Measurements from ENCODE around the gene LRFN2.

The LRFN2 gene

DNA sequence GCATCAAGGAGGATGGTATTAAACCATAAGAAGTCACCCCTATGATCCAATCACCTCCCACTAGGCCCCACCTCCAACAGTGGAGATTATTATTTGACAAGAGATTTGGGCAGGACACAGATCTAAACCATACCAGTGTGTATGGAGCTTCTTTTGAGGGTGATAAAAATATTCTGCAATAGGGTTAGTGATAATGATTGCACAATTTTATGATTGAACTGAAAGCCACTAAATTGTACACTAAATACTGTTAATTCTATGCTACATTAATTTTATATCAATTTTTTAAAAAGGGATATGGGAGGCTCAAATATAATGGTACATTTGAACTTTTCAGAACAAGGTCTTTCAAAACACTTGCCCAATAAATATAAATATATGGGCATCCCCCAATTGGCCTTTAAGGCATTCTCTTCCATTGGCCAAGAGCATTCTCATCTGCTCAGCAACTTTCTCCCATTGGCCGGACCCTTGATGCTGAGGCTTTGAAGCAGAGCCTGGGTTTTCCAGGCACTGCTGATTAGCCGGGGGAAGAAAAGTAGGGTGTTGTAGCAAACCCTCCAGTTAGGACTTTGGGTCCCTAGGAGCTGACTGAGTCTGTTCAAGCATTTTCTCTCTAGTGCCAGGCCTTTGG, 209.9 kb downstream of the LRFN2 start:
- no peak for DNase-seq (ENCODE audit: low read depth)

DNA sequence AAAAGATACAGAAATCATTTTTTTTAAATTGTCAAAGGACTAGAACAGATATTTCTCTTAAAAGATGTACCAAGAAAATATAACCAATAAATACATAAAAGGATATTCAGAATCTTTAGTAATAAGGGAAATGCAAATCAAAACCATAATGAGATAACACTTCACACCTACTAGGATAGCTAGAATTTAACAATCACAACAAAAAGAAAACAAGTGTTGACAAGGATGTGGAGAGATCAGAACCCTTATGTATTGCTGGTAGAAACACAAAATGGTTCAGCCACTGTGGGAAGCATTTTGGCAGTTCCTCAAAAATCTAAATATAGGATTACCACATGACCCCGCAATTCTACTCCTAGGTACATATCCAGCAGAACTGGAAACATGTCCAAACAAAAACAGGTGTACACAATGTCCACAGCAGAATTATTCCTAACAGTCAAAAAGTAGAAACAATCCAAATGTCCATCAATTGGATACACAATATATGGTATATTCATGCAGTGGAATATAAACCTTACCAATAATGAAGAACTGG, 211.0 kb downstream of the LRFN2 start:
- no peak for DNase-seq (ENCODE audit: low read depth)

DNA sequence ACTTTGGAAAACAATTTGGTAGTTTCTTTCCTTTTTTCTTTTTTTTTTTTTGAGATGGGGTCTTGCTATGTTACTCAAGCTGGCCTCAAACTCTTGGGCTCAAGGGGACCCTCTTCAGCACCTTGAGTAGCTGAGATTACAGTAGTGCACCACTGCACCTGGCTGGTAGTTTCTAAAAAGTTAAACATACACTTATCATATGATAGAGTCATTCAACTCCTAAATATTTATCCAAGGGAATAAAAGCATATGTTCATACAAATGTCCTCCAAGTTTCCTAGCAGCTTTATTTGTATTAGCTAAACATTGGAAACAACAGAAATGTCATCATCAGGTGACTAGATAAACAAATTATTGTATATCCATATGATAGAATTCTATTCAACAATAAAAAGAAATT, 213.9 kb downstream of the LRFN2 start:
- no peak for DNase-seq (ENCODE audit: low read depth)

DNA sequence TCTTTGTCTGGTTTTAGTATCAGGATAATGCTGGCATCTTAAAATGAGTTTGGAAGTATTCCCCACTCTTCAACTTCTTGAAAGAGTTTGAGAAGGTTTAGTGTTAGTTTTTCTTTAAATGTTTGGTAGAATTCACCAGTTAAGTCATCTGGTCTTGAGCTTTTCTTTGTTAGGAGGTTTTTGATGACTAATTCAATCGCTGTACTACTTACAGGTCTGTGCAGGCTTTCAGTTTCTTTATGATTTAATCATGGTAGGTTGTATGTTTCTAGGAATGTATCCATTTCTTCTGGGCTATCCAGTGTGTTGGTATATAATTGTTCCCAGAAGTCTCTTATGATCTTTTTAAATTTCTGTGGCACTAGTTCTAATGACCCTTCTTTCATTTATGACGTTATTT, 215.5 kb downstream of the LRFN2 start:
- no peak for DNase-seq (ENCODE audit: low read depth)

DNA sequence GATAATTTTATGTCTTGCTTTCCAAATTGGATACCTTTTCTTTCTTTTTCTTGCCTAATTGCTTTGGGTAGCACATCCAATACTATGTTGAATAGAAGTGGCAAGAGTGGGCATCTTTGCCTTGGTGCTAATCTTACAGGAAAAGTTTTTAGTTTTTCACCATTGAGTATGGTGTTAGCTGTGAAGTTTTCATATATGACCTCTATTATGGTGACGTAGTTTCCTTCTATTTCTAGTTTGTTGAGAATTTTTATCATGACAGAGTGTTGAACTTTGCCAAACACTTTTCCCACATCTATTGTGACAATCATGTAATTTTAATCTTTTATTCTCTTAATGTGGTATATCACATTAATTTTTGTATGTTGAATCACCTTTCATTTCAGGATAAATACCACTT, 216.1 kb downstream of the LRFN2 start:
- no peak for DNase-seq (ENCODE audit: low read depth)

DNA sequence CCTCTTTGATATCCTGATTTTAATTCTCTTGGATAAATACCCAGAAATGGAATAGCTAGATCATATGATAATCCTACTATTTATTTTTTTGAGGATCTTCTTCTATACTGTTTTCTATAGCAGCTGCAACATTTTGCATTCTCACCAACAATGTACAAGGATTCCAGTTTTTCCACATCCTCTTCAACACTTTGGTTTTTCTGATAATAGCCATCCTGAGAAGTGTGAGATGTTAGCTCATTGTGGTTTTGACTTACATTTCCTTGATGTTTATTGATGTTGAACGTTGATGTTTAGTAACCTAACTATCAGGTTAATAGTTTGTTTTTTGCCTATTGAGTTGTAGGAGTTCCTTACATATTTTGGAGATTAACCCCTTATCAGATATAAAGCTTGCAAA, 217.3 kb downstream of the LRFN2 start:
- no peak for DNase-seq (ENCODE audit: low read depth)

DNA sequence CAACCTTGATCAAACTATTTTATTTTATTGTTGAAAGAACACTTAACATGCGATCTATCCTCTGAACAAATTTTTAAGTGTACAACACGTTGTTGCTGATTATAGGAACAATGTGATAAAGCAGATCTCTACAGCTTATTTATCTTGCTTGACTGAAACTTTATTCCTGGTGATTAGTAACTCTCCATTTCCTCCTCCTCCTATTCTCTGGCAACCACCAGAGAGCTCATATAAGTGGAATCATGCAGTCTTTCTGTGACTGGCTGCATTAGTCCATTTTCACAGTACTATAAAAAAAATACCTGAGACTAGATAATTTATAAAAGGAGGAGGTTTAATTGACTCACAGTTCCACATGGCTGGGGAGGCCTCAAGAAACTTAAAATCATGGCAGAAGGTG, 218.1 kb downstream of the LRFN2 start:
- DNase-seq (ENCODE audit: low read depth) = no peak

DNA sequence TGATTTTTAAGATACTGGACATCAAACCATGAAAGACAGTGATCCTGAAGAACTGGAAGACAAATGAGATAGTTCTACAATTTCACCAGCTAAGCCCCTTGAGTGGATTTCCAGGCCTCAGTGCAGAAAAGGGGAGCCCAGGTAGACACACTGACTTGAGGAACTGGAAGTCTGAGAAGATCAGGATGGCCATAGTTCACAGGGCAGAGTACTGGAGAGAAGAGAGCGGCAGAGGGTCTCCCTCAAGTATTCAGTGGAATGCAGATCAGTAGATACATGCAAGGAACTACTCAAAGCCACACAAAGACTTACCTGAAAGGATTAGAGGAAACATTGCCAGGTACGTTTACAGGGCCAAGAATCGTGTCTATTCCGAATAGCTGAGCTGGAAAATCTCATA, 224.3 kb downstream of the LRFN2 start:
- no peak for DNase-seq (ENCODE audit: low read depth)

DNA sequence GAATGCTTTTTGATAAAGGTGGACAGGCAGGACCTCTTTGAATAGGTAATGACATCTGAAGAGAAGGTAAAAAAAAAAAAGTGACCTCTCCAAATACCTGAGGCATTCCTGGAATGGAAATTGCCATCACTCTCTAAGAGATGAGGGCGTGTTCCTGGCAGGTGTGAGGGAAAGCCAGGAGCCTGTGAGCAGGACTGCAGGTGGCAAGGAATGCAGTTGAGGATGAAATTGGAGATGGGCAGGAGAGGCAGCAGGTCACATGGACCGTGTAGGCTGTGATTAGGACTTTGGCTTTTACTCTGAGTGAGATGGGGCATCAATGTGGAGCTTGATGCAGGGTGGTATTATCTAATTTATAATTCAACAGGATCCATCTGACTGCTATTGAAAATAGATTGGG, 227.4 kb downstream of the LRFN2 start:
- no peak for DNase-seq (ENCODE audit: low read depth)

DNA sequence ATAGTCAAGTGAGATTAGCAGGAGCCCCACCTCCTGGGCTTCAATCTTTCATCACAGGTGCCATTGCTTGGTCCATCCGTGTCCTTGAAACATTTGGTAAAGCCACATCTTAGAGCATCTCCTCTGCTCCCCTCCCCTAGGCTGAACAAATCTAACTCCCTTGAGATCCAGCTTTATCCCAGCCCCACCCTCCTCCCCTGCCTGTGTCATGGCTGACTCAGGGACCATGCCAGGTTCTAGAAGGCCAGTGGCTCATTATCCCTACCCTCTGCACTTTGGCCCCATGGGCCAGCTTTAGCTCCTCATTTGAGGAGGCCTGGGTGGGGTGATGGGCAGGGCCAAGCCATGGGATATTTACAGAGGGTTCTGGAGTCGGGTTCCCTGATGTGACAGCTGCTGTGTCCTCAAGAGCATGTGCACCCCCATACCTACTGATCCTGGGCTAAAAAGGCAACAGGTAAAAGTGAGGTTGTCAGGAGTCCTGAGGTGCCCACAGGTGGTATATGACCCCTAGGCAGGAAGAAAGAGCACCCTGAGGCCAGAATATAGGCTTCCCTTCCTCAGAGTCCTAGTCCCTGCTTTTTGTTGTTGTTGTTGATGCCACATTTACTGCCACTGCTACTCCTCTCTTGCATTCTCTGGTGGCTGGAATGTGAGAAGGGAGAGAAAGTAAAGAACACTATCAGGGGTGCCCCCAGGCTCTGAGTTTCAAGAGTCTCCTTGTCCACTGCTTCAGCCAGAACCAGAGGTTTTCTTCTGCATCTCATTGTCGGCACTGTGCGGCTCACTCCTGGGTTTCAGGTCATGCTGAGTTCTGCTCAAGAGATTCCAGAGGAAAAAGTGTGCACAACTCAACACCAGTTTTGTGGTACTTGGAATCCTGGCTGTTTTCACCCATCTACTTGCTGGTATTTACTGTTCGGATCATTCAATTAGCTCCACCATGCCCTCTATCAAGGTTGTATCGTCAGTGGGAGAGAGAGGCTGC, 228.4 kb downstream of the LRFN2 start:
- DNase-seq (ENCODE audit: low read depth) = no peak

DNA sequence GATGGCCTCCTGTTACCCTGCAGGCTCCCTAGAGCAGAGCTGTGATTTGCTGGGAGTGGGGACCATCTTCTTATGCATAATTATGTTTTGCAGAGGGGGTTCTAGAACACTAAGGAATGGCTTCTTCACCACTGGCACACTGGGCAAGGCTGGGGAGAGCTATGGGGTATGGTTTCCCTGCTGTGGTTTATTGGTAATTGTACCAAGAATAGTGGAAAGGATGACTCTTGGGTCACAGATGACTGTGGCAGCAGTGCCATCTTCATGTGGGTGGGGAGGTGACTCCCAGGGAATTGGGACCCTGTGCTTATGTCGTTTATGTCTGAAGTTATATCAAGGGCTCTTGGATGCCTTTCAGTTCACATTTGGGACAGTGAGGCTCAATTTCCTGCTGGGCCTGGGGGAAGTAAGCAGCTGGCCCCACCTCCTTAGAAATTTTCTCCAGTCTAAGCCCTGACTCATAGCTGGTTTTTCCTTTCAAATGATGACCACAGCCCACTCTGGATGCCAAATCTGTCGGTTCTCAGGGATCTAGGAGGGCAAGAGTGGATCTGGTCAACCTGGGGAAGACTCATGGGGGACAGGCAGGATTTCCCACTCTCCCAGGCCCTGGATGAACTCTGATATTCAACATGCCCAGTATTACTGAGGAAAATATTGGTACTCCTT, 230.8 kb downstream of the LRFN2 start:
- no peak for DNase-seq (ENCODE audit: low read depth)

DNA sequence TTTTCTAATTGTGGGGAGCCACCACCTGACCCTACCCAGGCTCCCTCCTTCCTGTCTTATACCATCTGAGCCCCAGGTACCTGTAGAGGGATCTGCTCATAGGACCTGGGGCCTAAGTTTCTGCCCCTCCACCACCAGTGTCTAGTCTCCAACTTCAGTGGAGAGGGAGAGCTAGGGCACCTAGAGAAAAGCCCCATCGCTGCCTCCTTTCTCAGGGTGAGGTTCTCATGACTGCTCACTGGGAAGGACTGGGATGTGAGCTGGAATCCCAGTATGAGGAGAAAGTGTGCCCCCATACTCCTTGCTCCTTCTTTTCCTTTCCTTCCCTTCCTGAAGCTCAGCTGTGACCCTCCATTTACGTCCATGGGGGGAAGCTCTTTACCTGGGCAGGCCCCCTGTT, 231.6 kb downstream of the LRFN2 start:
- DNase-seq (ENCODE audit: low read depth) = no peak

DNA sequence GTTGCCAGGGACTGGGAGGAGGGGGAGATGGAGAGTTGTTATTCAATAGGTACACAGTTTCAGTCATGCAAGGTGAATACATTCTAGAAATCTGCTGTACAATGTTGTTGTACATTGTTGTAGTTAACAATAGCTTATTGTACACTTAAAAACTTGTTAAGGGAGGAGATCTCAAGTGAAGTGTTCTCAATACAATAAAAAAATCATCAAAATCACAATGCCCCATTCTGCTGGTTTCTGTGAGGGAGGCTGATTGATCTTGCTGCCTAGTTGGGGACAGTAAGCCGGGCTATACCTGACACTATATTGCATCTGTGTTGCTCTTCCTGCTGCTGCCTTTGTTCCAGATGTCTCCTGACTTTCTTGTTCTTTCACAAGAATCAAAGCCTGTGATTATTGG, 232.1 kb downstream of the LRFN2 start:
- DNase-seq (ENCODE audit: low read depth) = no peak

DNA sequence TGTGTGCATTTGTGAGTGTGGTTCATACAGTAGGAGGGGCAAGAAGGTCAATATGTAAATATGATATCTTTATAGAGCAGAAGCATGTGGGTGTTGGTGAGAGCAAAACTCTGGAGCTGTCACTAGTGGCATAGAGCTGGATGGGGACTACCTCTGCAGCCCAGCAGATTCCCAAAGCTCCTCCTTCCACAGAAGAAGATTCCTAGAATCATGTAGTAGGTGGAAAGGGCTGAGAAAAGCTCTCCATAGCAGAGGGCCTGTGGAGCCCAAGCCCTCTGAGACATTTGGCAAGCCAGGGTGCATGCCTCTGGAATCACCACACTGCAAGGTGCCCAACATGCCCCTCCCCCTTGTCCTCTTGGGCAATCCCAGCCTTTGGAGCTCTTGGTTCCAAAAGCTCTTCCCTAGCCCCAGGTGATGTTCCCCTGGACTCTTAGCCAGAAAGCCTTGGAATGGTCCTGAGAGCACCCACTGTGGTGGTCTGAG, 233.2 kb downstream of the LRFN2 start:
- DNase-seq (ENCODE audit: low read depth) = no peak

DNA sequence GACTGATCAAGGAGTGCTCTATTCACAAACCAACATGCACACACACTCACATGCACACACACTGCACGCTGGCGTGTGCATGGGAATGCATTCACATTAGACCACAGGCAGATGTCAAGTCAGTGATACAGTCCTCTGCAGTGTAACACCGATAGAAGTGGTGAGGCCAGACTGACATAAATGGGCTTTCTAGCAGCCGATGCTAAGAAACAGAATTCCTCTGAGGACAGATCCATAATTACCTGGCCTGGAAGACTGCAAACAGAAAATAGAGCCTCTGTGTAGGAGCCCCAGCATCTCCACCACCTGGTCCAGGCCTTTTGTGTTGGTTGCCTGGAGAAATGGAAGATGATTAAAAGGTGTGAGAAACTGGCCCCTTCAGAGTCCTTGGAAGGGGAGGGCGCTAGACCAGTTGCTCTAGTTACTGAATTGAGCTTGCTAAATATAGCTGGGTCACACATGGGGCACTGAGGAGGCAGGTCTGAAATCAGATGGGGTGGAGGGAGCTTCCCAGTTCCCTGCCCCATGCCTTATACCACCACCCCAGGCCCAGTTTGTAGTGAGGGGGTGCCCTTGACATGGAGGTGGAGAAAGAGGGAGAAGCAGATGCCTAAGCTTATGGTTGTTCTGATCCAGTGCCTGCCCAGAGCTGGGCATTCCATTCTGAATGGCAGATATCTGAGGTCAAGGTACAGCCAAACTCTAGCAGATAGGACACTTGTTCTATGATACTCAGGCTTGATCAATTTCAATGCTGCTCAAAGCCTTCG, 233.8 kb downstream of the LRFN2 start:
- DNase-seq (ENCODE audit: low read depth) = no peak

DNA sequence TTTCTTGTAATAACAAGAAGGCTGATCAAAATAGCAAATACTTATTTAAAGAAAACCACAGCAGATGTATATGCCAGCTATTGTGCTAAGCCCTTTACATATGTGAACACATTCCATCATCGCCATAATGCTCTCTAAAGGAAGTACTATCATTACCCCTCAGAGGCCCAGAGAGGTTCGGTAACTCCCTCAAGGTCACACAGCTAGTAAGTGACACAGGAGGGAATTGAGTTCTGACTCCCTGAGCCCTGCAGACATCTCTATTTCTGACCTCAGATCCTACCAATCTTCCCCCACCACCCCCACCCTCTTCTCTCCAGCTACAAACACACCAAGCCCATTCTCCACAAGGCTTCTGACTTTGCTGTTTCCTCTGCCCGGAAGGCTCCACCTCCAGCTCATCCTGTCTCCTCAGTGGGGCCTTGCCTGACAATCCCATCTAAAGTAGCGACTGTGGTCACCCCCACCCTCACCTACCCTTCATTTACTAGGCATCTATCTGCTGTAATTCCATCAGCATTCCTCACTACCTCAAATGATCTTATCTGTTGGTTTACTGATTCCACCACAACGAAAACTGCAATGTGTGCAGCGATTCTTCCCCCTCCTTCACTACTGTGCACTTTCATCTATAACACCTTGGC, 234.5 kb downstream of the LRFN2 start:
- DNase-seq (ENCODE audit: low read depth) = no peak

DNA sequence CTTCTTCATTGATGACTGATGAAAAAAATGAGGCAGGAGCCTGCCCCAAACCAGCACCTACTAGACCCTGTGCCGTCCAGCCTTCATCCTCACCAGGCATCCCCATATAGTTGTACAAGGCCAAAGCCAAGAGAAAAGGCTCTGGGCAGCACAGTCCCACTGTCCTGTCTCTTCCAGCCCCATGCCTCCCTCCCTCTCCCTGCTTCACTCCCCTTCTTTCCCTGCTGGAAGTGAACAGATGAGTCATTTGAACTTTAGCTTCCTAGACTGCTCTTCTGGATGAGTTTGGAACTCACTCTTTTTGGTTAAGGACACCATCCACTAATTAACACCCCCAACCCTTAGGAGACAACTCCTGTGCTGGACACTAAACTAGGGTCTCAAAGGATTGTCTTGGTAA, 235.2 kb downstream of the LRFN2 start:
- DNase-seq (ENCODE audit: low read depth) = no peak

DNA sequence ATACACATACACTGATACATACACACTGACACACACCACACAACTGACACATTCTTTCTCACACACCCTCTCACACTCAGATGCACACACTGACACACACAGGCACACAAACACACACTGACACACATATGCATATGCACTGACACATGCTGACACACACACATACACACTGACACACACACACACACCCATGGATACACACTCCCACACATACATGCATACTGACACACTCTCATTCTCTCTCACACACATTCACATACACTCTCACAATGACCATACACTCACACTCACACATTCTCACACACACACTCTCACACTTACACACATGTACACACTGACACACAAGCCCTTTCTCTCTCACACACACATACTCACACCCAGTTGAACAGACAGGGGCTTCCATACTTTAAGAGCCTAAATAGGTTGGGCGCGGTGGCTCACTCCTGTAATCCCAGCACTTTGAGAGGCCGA, 236.4 kb downstream of the LRFN2 start:
- no peak for DNase-seq (ENCODE audit: low read depth)

DNA sequence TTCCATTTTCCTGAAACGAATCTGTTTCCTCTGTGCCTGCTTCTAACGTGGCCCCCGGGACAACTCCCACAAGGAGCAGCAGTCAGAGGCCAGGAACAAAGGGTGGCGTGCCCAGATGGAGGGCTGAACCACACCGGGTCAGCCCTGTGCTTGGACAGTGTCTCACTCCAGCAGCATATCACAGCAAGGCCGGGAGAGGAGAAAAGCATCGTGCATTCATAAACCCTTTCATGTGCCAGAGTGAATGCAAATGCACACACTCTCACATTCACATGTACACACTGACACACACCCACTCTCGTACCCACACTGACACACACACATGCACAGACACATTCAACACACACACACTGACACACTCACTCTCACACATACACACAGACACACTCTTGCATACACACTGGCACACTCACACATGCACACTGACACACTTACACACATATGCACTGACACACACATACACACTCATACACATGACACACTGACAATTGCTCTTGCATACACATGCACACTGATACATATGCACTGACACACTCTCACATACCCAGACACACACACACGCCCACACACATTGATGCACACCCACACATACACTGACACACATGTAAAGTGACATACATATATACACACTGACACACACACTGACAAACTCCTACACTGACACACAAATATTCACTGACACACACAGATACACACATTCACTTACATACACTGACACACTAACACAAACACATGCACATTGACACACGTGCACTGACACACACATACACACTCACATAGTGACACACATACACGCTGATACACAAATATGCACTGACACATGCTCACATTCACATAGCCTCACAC, 237.0 kb downstream of the LRFN2 start:
- DNase-seq (ENCODE audit: low read depth) = no peak
